ENCODE results near the gene CLEC3B. TPM values are rescaled to one million over a fixed set of nuclear protein-coding genes. Genes with fewer than 3 reads are reported as not detected.
A peak's percentile ranks its signal among the peaks of the same experiment; 100 is the strongest.

CLEC3B gene
- total RNA-seq, 2 donors from 2014 or later, result 9.6 to 28.9 TPM

GRCh38 chr3:44999782-45000181 is 26.3 kb upstream of the CLEC3B start:
- Histone ChIP-seq H3K4me3 (no peak overlapping the region), H3K27me3 (no peaks in the 10 kb centered on the region), H3K27ac (no peak overlapping the region), H3K36me3 (peaks cover 6% of the 10 kb centered on the region), H3K9me3 (no peaks in the 10 kb centered on the region), H3K9ac (ENCODE audit: low read depth in 2 of 2, low read length in 2 of 2) (no peak overlapping the region), H3K4me1 (no peaks in the 10 kb centered on the region)
- no peak for TF ChIP-seq CTCF (IDR thresholded peaks at IDR 0.05)
- peak; percentile 63 for DNase-seq
- intact Hi-C loops (cut with DNase I), result no loop called here

DNA sequence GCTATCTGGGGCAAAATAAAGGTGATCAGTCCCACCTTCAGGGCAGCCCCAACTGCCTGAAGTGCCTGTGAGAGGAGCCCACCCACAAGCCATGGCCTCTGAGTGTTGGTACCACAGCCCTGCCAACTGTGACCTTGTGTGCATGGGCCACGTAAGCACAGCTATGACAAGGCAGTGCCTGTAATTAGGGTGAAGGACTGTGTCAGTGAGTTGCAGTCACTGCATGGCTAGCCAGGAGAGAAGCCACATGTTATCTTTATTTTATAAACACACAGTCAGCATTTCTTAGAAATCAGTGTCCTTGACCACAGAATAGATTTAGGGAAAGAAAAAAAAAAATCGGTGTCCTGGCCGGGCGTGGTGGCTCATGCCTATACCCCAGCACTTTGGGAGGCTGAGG is 25.3 kb upstream of the CLEC3B start:
- intact Hi-C loops (cut with DNase I), result no loop called here
- no peak for TF ChIP-seq CTCF (IDR thresholded peaks at IDR 0.05)
- Histone ChIP-seq H3K4me1 (no peaks in the 10 kb centered on the region), H3K36me3 (peaks cover 6% of the 10 kb centered on the region), H3K9ac (ENCODE audit: low read depth in 2 of 2, low read length in 2 of 2) (no peak overlapping the region), H3K27ac (no peak overlapping the region), H3K27me3 (no peaks in the 10 kb centered on the region), H3K4me3 (no peak overlapping the region), H3K9me3 (no peaks in the 10 kb centered on the region)
- DNase-seq, result no peak

DNA sequence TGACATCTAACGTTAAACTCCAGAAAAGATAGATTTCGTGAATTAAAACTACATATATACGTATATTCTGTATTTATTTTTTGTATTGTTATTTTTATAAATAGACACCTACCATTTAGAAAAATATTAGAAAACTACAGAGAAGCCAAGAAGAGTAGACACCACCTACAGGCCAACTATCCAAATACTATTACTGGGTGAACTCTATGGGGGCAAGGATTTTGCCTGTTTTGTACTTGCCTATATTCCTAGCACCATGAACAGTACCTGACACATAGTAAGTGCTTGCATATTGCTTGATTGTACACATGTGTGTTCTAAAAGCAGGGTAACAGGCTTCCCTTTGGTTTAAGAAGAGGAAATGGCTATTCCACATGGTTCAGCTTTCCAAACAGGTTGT is 24.4 kb upstream of the CLEC3B start:
- Histone ChIP-seq H3K36me3 (peaks cover 6% of the 10 kb centered on the region), H3K9me3 (no peaks in the 10 kb centered on the region), H3K27me3 (no peaks in the 10 kb centered on the region), H3K27ac (no peak overlapping the region), H3K9ac (ENCODE audit: low read depth in 2 of 2, low read length in 2 of 2) (no peak overlapping the region), H3K4me3 (no peak overlapping the region), H3K4me1 (no peaks in the 10 kb centered on the region)
- TF ChIP-seq CTCF (IDR thresholded peaks at IDR 0.05), result no peak
- DNase-seq, result no peak
- intact Hi-C loops (cut with DNase I), result no loop called here

- no peak for DNase-seq
- H3K9ac ChIP-seq (ENCODE audit: low read depth in 2 of 2, low read length in 2 of 2), result no peak overlapping the region
- no peaks in the 10 kb centered on the region for H3K27me3 ChIP-seq
- H3K36me3 ChIP-seq, result peaks cover 6% of the 10 kb centered on the region
- intact Hi-C loops (cut with DNase I), result no loop called here
- no peaks in the 10 kb centered on the region for H3K9me3 ChIP-seq
- H3K4me3 ChIP-seq, result no peak overlapping the region
- no peak for TF ChIP-seq CTCF (IDR thresholded peaks at IDR 0.05)
- no peak overlapping the region for H3K27ac ChIP-seq
- H3K4me1 ChIP-seq, result no peaks in the 10 kb centered on the region
Measured at GRCh38 chr3:45002139-45002660, 23.9 kb upstream of the CLEC3B start.

DNA sequence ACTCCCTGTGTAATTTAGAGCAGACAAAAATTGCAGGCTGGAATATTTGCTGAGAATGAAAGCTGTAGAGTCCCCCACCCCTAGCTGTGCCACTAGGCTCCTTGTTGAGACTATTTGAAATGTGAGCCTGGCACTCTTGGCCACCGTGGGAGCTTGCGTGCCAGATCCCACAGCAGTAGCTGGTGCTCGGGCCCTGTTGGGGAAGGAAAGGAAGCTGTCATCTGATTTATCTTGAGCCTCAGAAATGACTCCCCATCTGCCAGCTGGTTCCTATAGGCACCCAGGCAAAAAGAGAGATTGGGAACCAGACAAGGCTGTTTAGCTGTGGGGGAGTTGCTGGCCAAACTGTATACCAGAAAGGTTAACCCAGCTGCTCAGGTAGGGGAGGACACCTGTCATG is 23.4 kb upstream of the CLEC3B start:
- no peaks in the 10 kb centered on the region for H3K4me1 ChIP-seq
- no peak overlapping the region for H3K4me3 ChIP-seq
- TF ChIP-seq CTCF (IDR thresholded peaks at IDR 0.05), result no peak
- intact Hi-C loops (cut with DNase I), result no loop called here
- peaks cover 6% of the 10 kb centered on the region for H3K36me3 ChIP-seq
- H3K9me3 ChIP-seq, result no peaks in the 10 kb centered on the region
- no peaks in the 10 kb centered on the region for H3K27me3 ChIP-seq
- H3K9ac ChIP-seq (ENCODE audit: low read depth in 2 of 2, low read length in 2 of 2), result no peak overlapping the region
- no peak overlapping the region for H3K27ac ChIP-seq
- no peak for DNase-seq
